ENCODE measurements around the gene S100A7A.
"Not testable (repeated sequence)": the region's sequence is repeated elsewhere in the genome, so short reads cannot be mapped to it uniquely, and the experiment has no call there.

The S100A7A gene

GRCh38 chr1:153395776-153396175 is 20.5 kb upstream of the S100A7A start:
- FAIRE-seq, result no peak

GRCh38 chr1:153396461-153396860 is 19.9 kb upstream of the S100A7A start:
- FAIRE-seq, result no peak

GRCh38 chr1:153397051-153397923 is 19.0 kb upstream of the S100A7A start:
- FAIRE-seq, result no peak

GRCh38 chr1:153397924-153398651 is 18.2 kb upstream of the S100A7A start:
- no peak for FAIRE-seq

GRCh38 chr1:153399401-153400055 is 16.8 kb upstream of the S100A7A start:
- no peak for FAIRE-seq

- no peak for FAIRE-seq
Measured at GRCh38 chr1:153400244-153400643, 16.1 kb upstream of the S100A7A start.

- FAIRE-seq, result no peak
Measured at GRCh38 chr1:153401461-153401860, 14.9 kb upstream of the S100A7A start.

GRCh38 chr1:153402226-153402625 is 14.1 kb upstream of the S100A7A start:
- FAIRE-seq, result no peak

- FAIRE-seq, result no peak
Measured at GRCh38 chr1:153403421-153404085, 12.8 kb upstream of the S100A7A start.

GRCh38 chr1:153404086-153404635 is 12.2 kb upstream of the S100A7A start:
- no peak for FAIRE-seq

- no peak for FAIRE-seq
Measured at GRCh38 chr1:153404768-153405167, 11.6 kb upstream of the S100A7A start.

- FAIRE-seq, result not testable (repeated sequence)
Measured at GRCh38 chr1:153405825-153406599, 10.3 kb upstream of the S100A7A start.

- FAIRE-seq, result not testable (repeated sequence)
Measured at GRCh38 chr1:153407274-153407673, 9.0 kb upstream of the S100A7A start.

- not testable (repeated sequence) for FAIRE-seq
Measured at GRCh38 chr1:153413961-153414360, 2.4 kb upstream of the S100A7A start.

- no peak for FAIRE-seq
Measured at GRCh38 chr1:153417136-153417888, 992 bp downstream of the S100A7A start.

- FAIRE-seq, result not testable (repeated sequence)
Measured at GRCh38 chr1:153418758-153419435, 2.6 kb downstream of the S100A7A start.

- not testable (repeated sequence) for FAIRE-seq
Measured at GRCh38 chr1:153419436-153419793, 3.1 kb downstream of the S100A7A start.

- no peak for FAIRE-seq
Measured at GRCh38 chr1:153420306-153420705, 4.0 kb downstream of the S100A7A start.

GRCh38 chr1:153422450-153423068 is 6.2 kb downstream of the S100A7A start:
- FAIRE-seq, result peak; percentile 72

GRCh38 chr1:153426809-153427208 is 10.5 kb downstream of the S100A7A start:
- no peak for FAIRE-seq
